GM12865 (cell line): ENCODE results near the gene CBFA2T3.

Source experiments
- DNase-seq: peaks from one replicate; pipeline ENCODE4 v3.0.0; 2010; ENCODE audit warnings: low read depth
- H3K4me3 ChIP-seq: 2 replicates; pipeline ENCODE4 v1.5.1; 2011; ENCODE audit warnings: mild to moderate bottlenecking, low read depth, low read length, control low read depth
- CTCF ChIP-seq: IDR thresholded peaks from 2 replicates; pipeline ENCODE4 v1.5.1; 2011; ENCODE audit warnings: low read length, control low read depth, low read depth, inconsistent platforms; ENCODE audit not compliant: insufficient read depth; ENCODE audit errors: missing control alignments

The CBFA2T3 gene

GRCh38 chr16:88928405-88929090 lies 48.5 kb downstream of the CBFA2T3 start:
- DNase-seq = no peak

GRCh38 chr16:88927661-88928060 lies 49.3 kb downstream of the CBFA2T3 start:
- DNase-seq = no peak
- no peak overlapping the region for H3K4me3 ChIP-seq
- TF ChIP-seq CTCF = no peak

More at GRCh38 chr16:88928405-88929090, 48.5 kb downstream of the CBFA2T3 start:
- no peak overlapping the region for H3K4me3 ChIP-seq
- TF ChIP-seq CTCF = no peak

- no peak overlapping the region for H3K4me3 ChIP-seq
- TF ChIP-seq CTCF = no peak
- DNase-seq = no peak
These were observed 50.0 kb downstream of the CBFA2T3 start for GRCh38 chr16:88927010-88927409.

GRCh38 chr16:88926374-88926990 lies 50.5 kb downstream of the CBFA2T3 start:
- TF ChIP-seq CTCF = no peak
- no peak for DNase-seq
- H3K4me3 ChIP-seq = no peak overlapping the region

- TF ChIP-seq CTCF = no peak
These were observed 51.5 kb downstream of the CBFA2T3 start for GRCh38 chr16:88925540-88925887.

GRCh38 chr16:88924834-88925539 lies 52.0 kb downstream of the CBFA2T3 start:
- DNase-seq = peak; percentile 59
- no peak overlapping the region for H3K4me3 ChIP-seq
- peak; percentile 43 for TF ChIP-seq CTCF

More at GRCh38 chr16:88925540-88925887, 51.5 kb downstream of the CBFA2T3 start:
- H3K4me3 ChIP-seq = no peak overlapping the region
- DNase-seq = no peak
